WTC11 (cell line): ENCODE results near the gene MON2. TPM values are rescaled to one million over a fixed set of nuclear protein-coding genes. Genes with fewer than 3 reads are reported as not detected.

ENCODE experiments used
- ATAC-seq: fragments of 200-7000 bp; cut with Tn5 transposase; 2 replicates; pipeline ENCODE4 v1.10.0; 2021; ENCODE audit warnings: mild to moderate bottlenecking, moderate library complexity
- CTCF ChIA-PET: fragments of 300-600 bp; sonication (Branson Sonifier 250); formaldehyde crosslinking; loops from one replicate; lab custom pipeline; 2021; ENCODE audit warnings: antibody characterized with exemption; lab: Charles Lee
- POLR2A ChIA-PET: fragments of 350-600 bp; sonication (Branson Sonifier 250); formaldehyde crosslinking; loops from one replicate; lab custom pipeline; 2021; ENCODE audit warnings: antibody characterized with exemption; lab: Charles Lee
- DNase-seq: peaks from one replicate; pipeline ENCODE4 v3.0.0; 2021; ENCODE audit warnings: low spot score
- H3K27ac Mint-ChIP-seq: 2 replicates; pipeline ENCODE4 v1.8.0; 2021; ENCODE audit warnings: mixed read lengths
- H3K27me3 Mint-ChIP-seq: 2 replicates; pipeline ENCODE4 v1.8.0; 2021; ENCODE audit warnings: low read depth, mild to moderate bottlenecking, moderate library complexity, mixed read lengths
- H3K36me3 Mint-ChIP-seq: 2 replicates; pipeline ENCODE4 v1.8.0; 2021; ENCODE audit warnings: mixed read lengths
- H3K4me1 Mint-ChIP-seq: 2 replicates; pipeline ENCODE4 v1.8.0; 2022; ENCODE audit warnings: mixed read lengths
- H3K4me3 Mint-ChIP-seq: 2 replicates; pipeline ENCODE4 v1.8.0; 2021; ENCODE audit warnings: mild to moderate bottlenecking, moderate library complexity, mixed read lengths
- H3K9me3 Mint-ChIP-seq: 2 replicates; pipeline ENCODE4 v1.8.0; 2021; ENCODE audit warnings: mixed read lengths
- CTCF ChIP-seq: fragments of 200-600 bp; IDR thresholded peaks from 2 replicates; pipeline ENCODE4 v1.8.0; 2022; ENCODE audit warnings: antibody characterized with exemption
- E2F5 ChIP-seq: sonication (generic); formaldehyde crosslinking; IDR thresholded peaks from 2 replicates; pipeline ENCODE4 v1.8.1; 2022; ENCODE audit warnings: mild to moderate bottlenecking, moderate library complexity, missing genetic modification reagents
- ESRRA ChIP-seq: sonication (generic); formaldehyde crosslinking; IDR thresholded peaks from 2 replicates; pipeline ENCODE4 v1.8.1; 2022; ENCODE audit warnings: mild to moderate bottlenecking, missing genetic modification reagents, borderline replicate concordance
- ETV6 ChIP-seq: sonication (generic); formaldehyde crosslinking; IDR thresholded peaks from 2 replicates; pipeline ENCODE4 v1.8.1; 2022; ENCODE audit warnings: mild to moderate bottlenecking, missing genetic modification reagents
- HMGXB4 ChIP-seq: sonication (generic); formaldehyde crosslinking; IDR thresholded peaks from 2 replicates; pipeline ENCODE4 v1.8.1; 2023; ENCODE audit warnings: mild to moderate bottlenecking, moderate library complexity, missing genetic modification reagents
- JAZF1 ChIP-seq: fragments of 250-450 bp; sonication (Bioruptor Pico); IDR thresholded peaks from 2 replicates; pipeline ENCODE4 v1.9.0; 2021; ENCODE audit warnings: moderate library complexity, mild to moderate bottlenecking, inconsistent platforms
- NFATC4 ChIP-seq: fragments of 250-450 bp; sonication (Bioruptor Pico); IDR thresholded peaks from 2 replicates; pipeline ENCODE4 v1.9.0; 2021; ENCODE audit warnings: mild to moderate bottlenecking
- NFYB ChIP-seq: sonication (generic); formaldehyde crosslinking; conservative IDR thresholded peaks from 2 replicates; pipeline ENCODE4 v1.8.0; 2022; ENCODE audit warnings: low read depth, missing genetic modification reagents
- SMAD4 ChIP-seq: sonication (generic); formaldehyde crosslinking; IDR thresholded peaks from 2 replicates; pipeline ENCODE4 v1.8.0; 2022; ENCODE audit warnings: mild to moderate bottlenecking, missing genetic modification reagents
- ZMAT4 ChIP-seq: fragments of 250-450 bp; sonication (Bioruptor Pico); IDR thresholded peaks from 2 replicates; pipeline ENCODE4 v1.9.0; 2021; ENCODE audit warnings: mild to moderate bottlenecking
- ZNF317 ChIP-seq: sonication (generic); formaldehyde crosslinking; IDR thresholded peaks from 2 replicates; pipeline ENCODE4 v1.8.1; 2023; ENCODE audit warnings: low read depth, mild to moderate bottlenecking, moderate library complexity, missing genetic modification reagents, borderline replicate concordance
- ZNF396 ChIP-seq: fragments of 250-450 bp; sonication (Bioruptor Pico); IDR thresholded peaks from 2 replicates; pipeline ENCODE4 v1.8.0; 2021; ENCODE audit warnings: mild to moderate bottlenecking, moderate library complexity, borderline replicate concordance
- total RNA-seq: library from RNA; stranded (reverse); gene quantifications from 3 replicates; pipeline ENCODE4 v1.2.3, GENCODE V29; 2021
- TF ChIP-seq, protein P1 (sequence below): sonication (generic); formaldehyde crosslinking; IDR thresholded peaks from 2 replicates; pipeline ENCODE4 v1.8.0; 2022; ENCODE audit warnings: missing genetic modification reagents
- TF ChIP-seq, protein P2 (sequence below): sonication (generic); formaldehyde crosslinking; conservative IDR thresholded peaks from 2 replicates; pipeline ENCODE4 v1.8.1; 2023; ENCODE audit warnings: mild to moderate bottlenecking, low read depth, missing genetic modification reagents, moderate library complexity
- TF ChIP-seq, protein P3 (sequence below): sonication (generic); formaldehyde crosslinking; IDR thresholded peaks from 2 replicates; pipeline ENCODE4 v1.8.0; 2022; ENCODE audit warnings: mild to moderate bottlenecking, missing genetic modification reagents

MON2 gene
- total RNA-seq, 1 experiment from 2014 or later, result 25.8 TPM

DNA sequence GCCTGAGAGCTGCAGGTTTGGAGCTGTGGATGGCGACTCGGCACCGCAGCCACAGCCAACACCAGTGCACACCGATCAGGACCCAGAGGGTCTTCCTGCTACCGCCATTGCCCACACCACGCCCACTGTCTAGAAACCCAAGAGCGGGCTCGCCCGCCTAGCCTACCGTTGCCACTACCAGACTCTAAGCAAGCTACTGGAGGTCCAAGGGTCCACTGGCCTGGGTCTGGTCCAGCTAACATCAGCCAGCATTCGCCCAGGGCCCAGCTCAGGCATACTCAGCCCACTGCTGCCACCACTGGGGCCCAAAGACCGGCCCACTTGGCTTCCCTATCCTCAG lies 30.5 kb upstream of the MON2 start (continued):
- TF ChIP-seq ZMAT4 (CRISPR knock-in tag) (no peak), ZNF317 (CRISPR knock-in tag) (no peak), SMAD4 (no peak)
- TF ChIP-seq, all 79 proteins: peak for 0

DNA sequence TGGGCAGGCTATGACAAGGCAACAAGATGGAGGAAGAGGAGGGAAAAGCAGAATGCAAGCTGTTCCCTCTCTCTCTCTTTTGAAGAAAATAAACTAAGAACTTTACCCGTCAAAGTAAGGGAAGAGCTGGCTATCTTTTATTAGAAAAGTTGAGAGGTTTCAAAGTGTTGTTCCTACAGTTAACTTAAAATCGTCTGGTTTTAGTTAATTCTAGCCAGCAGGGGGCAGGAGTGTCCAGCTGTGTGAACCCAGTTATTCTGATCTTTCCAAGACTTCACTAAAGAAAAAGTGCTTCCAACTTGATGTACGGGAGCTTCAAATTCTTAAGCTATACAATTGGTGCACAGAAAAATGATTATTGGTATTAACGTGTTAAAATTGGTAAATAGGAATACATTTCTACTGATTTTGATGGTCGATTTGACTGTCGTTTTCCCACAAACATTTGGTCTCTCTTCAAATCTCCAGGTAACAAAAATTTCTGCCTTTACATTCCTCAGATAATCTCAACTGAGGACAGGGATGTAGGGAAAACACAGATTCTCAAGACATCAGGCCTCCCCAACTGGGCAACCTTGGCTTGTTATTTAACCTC lies 28.4 kb upstream of the MON2 start:
- Mint-ChIP-seq H3K4me3 (no peak overlapping the region), H3K9me3 (peaks cover 24% of the 10 kb centered on the region), H3K27me3 (peaks cover 44% of the 10 kb centered on the region), H3K4me1 (peaks cover 16% of the 10 kb centered on the region), H3K27ac (no peak overlapping the region), H3K36me3 (no peaks in the 10 kb centered on the region)
- CTCF ChIA-PET, result interaction anchor here (0.6 to 1.7 kb wide), 18 partner anchors 10 to 657 kb away, joined by 3 to 18 read pairs (median 4); partner anchors contain the start of gene MON2
- TF ChIP-seq CTCF, result no peak; the same call in 1 of the 2 replicates
- no peak for TF ChIP-seq ESRRA (CRISPR knock-in tag)
- TF ChIP-seq HMGXB4 (CRISPR knock-in tag), result no peak
- TF ChIP-seq ETV6 (CRISPR knock-in tag), result no peak
- no peak for TF ChIP-seq NFYB (CRISPR knock-in tag)
- no peak for TF ChIP-seq NFATC4 (CRISPR knock-in tag)
- no peak for TF ChIP-seq JAZF1
- TF ChIP-seq, protein P1, sequence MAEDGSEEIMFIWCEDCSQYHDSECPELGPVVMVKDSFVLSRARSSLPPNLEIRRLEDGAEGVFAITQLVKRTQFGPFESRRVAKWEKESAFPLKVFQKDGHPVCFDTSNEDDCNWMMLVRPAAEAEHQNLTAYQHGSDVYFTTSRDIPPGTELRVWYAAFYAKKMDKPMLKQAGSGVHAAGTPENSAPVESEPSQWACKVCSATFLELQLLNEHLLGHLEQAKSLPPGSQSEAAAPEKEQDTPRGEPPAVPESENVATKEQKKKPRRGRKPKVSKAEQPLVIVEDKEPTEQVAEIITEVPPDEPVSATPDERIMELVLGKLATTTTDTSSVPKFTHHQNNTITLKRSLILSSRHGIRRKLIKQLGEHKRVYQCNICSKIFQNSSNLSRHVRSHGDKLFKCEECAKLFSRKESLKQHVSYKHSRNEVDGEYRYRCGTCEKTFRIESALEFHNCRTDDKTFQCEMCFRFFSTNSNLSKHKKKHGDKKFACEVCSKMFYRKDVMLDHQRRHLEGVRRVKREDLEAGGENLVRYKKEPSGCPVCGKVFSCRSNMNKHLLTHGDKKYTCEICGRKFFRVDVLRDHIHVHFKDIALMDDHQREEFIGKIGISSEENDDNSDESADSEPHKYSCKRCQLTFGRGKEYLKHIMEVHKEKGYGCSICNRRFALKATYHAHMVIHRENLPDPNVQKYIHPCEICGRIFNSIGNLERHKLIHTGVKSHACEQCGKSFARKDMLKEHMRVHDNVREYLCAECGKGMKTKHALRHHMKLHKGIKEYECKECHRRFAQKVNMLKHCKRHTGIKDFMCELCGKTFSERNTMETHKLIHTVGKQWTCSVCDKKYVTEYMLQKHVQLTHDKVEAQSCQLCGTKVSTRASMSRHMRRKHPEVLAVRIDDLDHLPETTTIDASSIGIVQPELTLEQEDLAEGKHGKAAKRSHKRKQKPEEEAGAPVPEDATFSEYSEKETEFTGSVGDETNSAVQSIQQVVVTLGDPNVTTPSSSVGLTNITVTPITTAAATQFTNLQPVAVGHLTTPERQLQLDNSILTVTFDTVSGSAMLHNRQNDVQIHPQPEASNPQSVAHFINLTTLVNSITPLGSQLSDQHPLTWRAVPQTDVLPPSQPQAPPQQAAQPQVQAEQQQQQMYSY (CRISPR knock-in tag), result no peak
- TF ChIP-seq ZNF396 (CRISPR knock-in tag), result no peak
- ATAC-seq (no peak), DNase-seq (peak; percentile 56)
- POLR2A ChIA-PET, result interaction anchor here (0.6 kb wide), 1 partner anchor 333 kb away, joined by 3 read pairs; no protein-coding TSS in a partner anchor

GRCh38 chr12:62446754-62447452 lies 19.7 kb upstream of the MON2 start:
- Mint-ChIP-seq H3K27me3 (peaks cover 9% of the 10 kb centered on the region; the same call in 1 of the 2 replicates), H3K4me1 (no peaks in the 10 kb centered on the region), H3K9me3 (peaks cover 8% of the 10 kb centered on the region; the same call in 1 of the 2 replicates), H3K4me3 (no peak overlapping the region), H3K36me3 (no peaks in the 10 kb centered on the region), H3K27ac (no peak overlapping the region)
- DNase-seq (no peak), ATAC-seq (no peak)
- CTCF ChIA-PET, result interaction anchor here (1.5 to 1.6 kb wide), 2 partner anchors 9 to 11 kb away, joined by 5 to 7 read pairs; no protein-coding TSS in a partner anchor
- POLR2A ChIA-PET, result interaction anchor here (0.9 kb wide), 1 partner anchor 11 kb away, joined by 3 read pairs; no protein-coding TSS in a partner anchor
- TF ChIP-seq, protein P2, sequence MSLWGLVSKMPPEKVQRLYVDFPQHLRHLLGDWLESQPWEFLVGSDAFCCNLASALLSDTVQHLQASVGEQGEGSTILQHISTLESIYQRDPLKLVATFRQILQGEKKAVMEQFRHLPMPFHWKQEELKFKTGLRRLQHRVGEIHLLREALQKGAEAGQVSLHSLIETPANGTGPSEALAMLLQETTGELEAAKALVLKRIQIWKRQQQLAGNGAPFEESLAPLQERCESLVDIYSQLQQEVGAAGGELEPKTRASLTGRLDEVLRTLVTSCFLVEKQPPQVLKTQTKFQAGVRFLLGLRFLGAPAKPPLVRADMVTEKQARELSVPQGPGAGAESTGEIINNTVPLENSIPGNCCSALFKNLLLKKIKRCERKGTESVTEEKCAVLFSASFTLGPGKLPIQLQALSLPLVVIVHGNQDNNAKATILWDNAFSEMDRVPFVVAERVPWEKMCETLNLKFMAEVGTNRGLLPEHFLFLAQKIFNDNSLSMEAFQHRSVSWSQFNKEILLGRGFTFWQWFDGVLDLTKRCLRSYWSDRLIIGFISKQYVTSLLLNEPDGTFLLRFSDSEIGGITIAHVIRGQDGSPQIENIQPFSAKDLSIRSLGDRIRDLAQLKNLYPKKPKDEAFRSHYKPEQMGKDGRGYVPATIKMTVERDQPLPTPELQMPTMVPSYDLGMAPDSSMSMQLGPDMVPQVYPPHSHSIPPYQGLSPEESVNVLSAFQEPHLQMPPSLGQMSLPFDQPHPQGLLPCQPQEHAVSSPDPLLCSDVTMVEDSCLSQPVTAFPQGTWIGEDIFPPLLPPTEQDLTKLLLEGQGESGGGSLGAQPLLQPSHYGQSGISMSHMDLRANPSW (CRISPR knock-in tag), result no peak
- TF ChIP-seq SMAD4 (no peak), E2F5 (CRISPR knock-in tag) (no peak)
- TF ChIP-seq, protein P3, sequence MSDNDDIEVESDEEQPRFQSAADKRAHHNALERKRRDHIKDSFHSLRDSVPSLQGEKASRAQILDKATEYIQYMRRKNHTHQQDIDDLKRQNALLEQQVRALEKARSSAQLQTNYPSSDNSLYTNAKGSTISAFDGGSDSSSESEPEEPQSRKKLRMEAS (CRISPR knock-in tag), result no peak
- TF ChIP-seq, protein P1 (CRISPR knock-in tag), result no peak
